K562 treated with DMSO at 1 percent for 24 hours (cell line): ENCODE data around the gene MDM2. TPM values are rescaled to one million over a fixed set of nuclear protein-coding genes. Genes with fewer than 3 reads are reported as not detected.

Experiments
- total RNA-seq: library from RNA; unstranded; fragments of 300-600 nt; gene quantifications from 2 replicates; pipeline ENCODE4 v1.2.3, GENCODE V29; 2022; ENCODE audit warnings: low read depth; ENCODE audit not compliant: insufficient read depth

The MDM2 gene
- 6.5 and 8.3 TPM in 2 replicates for total RNA-seq

GRCh38 chr12:68807576-68808387 lies at the start of gene MDM2:
Gene MDM2, plus strand, starts transcription at chr12:68808177. Its CDS starts 301 bp downstream, at chr12:68808478.

Other genes with a start within 250 kb of the MDM2 start
- gene RAP1B, start 197.3 kb upstream of the MDM2 start, total RNA-seq: 103 and 119 TPM in 2 replicates
- 59.8 and 67.8 TPM in 2 replicates for gene NUP107, start 121.2 kb upstream of the MDM2 start, total RNA-seq
- 1.3 and 1.8 TPM in 2 replicates for gene SLC35E3, start 62.0 kb upstream of the MDM2 start, total RNA-seq
- gene CPM, start 125.0 kb downstream of the MDM2 start, total RNA-seq: 0.16 TPM in 1 of 2 replicates, not detected in the other